ENCODE results near the gene BTBD10.
"Not testable (repeated sequence)": the region's sequence is repeated elsewhere in the genome, so short reads cannot be mapped to it uniquely, and the experiment has no call there.

BTBD10 gene

DNA sequence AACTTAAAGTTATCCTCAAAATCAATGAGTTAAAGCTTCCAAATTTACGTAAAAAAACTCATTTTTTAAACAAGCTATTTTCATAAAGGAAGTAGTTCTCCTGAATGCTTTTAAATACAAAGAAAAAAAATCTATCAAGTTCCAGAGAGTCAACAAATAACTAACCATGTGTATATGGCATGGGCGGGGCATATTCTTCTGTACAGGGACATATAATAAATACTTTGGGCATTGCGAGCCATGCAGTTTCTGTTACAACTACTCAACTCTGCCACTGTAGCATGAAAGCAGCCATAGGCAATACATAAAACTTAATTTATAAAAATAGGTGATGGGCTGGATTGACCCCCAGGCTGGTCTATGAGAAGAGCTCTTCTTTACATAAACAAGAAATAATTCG, 57.8 kb downstream of the BTBD10 start:
- H3K4me2 ChIP-seq (ENCODE audit: low read length) = no peak overlapping the region
- no peak overlapping the region for H3K4me3 ChIP-seq (ENCODE audit: low read length)
- no peak for TF ChIP-seq EZH2phosphoT487 (IDR thresholded peaks at IDR 0.05; ENCODE audit: low read depth)
- TF ChIP-seq, protein P1, sequence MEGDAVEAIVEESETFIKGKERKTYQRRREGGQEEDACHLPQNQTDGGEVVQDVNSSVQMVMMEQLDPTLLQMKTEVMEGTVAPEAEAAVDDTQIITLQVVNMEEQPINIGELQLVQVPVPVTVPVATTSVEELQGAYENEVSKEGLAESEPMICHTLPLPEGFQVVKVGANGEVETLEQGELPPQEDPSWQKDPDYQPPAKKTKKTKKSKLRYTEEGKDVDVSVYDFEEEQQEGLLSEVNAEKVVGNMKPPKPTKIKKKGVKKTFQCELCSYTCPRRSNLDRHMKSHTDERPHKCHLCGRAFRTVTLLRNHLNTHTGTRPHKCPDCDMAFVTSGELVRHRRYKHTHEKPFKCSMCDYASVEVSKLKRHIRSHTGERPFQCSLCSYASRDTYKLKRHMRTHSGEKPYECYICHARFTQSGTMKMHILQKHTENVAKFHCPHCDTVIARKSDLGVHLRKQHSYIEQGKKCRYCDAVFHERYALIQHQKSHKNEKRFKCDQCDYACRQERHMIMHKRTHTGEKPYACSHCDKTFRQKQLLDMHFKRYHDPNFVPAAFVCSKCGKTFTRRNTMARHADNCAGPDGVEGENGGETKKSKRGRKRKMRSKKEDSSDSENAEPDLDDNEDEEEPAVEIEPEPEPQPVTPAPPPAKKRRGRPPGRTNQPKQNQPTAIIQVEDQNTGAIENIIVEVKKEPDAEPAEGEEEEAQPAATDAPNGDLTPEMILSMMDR (IDR thresholded peaks at IDR 0.05; ENCODE audit: low read depth, low read length) = no peak
- H3K4me1 ChIP-seq (ENCODE audit: low read length) = no peaks in the 10 kb centered on the region
- H4K20me1 ChIP-seq (ENCODE audit: insufficient read depth, low read length) = no peaks in the 10 kb centered on the region
- no peak overlapping the region for H3K27ac ChIP-seq (ENCODE audit: low read length)
- H3K9me3 ChIP-seq (ENCODE audit: insufficient read depth, low read length) = no peaks in the 10 kb centered on the region
- no peak overlapping the region for H2AFZ ChIP-seq (ENCODE audit: low read depth, low read length)
- peaks cover 13% of the 10 kb centered on the region for H3K36me3 ChIP-seq (replicated peaks; ENCODE audit: low read depth, low read length)
- H3K79me2 ChIP-seq (ENCODE audit: low read length) = no peaks in the 10 kb centered on the region
- no peak overlapping the region for H3K9ac ChIP-seq (ENCODE audit: low read length)
- H3K27me3 ChIP-seq (ENCODE audit: low read depth, low read length) = no peaks in the 10 kb centered on the region

DNA sequence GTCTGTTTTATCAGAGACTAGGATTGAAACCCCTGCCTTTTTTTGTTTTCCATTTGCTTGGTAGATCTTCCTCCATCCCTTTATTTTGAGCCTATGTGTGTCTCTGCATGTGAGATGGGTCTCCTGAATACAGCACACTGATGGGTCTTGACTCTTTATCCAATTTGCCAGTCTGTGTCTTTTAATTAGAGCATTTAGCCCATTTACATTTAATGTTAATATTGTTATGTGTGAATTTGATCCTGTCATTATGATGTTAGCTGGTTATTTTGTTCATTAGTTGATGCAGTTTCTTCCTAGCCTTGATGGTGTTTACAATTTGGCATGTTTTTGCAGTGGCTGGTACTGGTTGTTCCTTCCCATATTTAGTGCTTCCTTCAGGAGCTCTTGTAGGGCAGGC, 64.7 kb downstream of the BTBD10 start:
- not testable (repeated sequence) for H3K4me1 ChIP-seq (ENCODE audit: low read length); H3K27ac ChIP-seq (ENCODE audit: low read length); H3K4me2 ChIP-seq (ENCODE audit: low read length); H3K36me3 ChIP-seq (replicated peaks; ENCODE audit: low read depth, low read length); H3K9me3 ChIP-seq (ENCODE audit: insufficient read depth, low read length); H3K27me3 ChIP-seq (ENCODE audit: low read depth, low read length); H4K20me1 ChIP-seq (ENCODE audit: insufficient read depth, low read length); H3K9ac ChIP-seq (ENCODE audit: low read length); H3K79me2 ChIP-seq (ENCODE audit: low read length); H3K4me3 ChIP-seq (ENCODE audit: low read length); H2AFZ ChIP-seq (ENCODE audit: low read depth, low read length)

DNA sequence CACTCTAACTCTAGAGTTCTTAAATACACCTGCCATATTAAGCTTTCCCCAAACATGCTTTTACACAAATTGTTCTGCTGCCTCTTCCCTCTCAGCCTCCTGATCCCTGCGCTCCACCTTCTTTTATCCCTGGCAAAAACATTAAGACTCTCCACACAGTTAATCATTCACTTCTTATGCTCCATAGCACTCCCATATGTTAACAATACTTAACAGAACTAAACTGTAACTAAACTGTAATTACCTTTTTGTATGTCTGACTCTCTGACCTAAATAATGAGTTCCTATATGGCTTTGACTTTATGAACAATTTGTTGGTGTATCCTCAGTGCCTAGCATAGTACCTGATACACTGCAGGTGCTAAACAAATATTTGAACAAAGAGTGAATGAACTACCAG, 71.8 kb downstream of the BTBD10 start:
- no peaks in the 10 kb centered on the region for H3K9me3 ChIP-seq (ENCODE audit: insufficient read depth, low read length)
- no peaks in the 10 kb centered on the region for H3K4me1 ChIP-seq (ENCODE audit: low read length)
- TF ChIP-seq, protein P1 (IDR thresholded peaks at IDR 0.05; ENCODE audit: low read depth, low read length) = no peak
- no peak for TF ChIP-seq EZH2phosphoT487 (IDR thresholded peaks at IDR 0.05; ENCODE audit: low read depth)
- H3K4me2 ChIP-seq (ENCODE audit: low read length) = no peak overlapping the region
- no peak overlapping the region for H2AFZ ChIP-seq (ENCODE audit: low read depth, low read length)
- H3K79me2 ChIP-seq (ENCODE audit: low read length) = no peaks in the 10 kb centered on the region
- H3K27me3 ChIP-seq (ENCODE audit: low read depth, low read length) = no peaks in the 10 kb centered on the region
- peaks cover 3% of the 10 kb centered on the region for H3K36me3 ChIP-seq (replicated peaks; ENCODE audit: low read depth, low read length)
- no peak overlapping the region for H3K9ac ChIP-seq (ENCODE audit: low read length)
- H3K4me3 ChIP-seq (ENCODE audit: low read length) = no peak overlapping the region
- H3K27ac ChIP-seq (ENCODE audit: low read length) = no peak overlapping the region
- H4K20me1 ChIP-seq (ENCODE audit: insufficient read depth, low read length) = no peaks in the 10 kb centered on the region

DNA sequence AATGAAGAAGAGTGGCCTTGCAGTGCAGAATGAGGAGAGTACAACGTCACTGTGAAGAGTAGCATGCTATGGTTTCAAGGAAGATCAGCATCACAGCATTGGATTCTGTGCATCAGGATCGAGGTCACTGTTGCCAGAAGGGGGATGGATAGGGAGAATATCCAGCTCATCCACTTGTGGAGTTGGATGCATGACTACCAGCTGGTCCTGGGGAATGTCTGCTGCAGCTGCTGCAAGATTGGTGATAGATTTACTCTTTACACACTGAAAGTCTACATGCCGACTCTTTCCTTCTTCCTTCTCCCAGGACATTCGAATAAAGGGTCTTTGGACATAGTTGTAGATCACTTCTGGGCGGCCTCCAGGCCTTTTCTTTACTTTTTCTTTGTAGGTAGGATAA, 74.3 kb downstream of the BTBD10 start:
- H3K79me2 ChIP-seq (ENCODE audit: low read length) = no peaks in the 10 kb centered on the region
- no peaks in the 10 kb centered on the region for H3K9me3 ChIP-seq (ENCODE audit: insufficient read depth, low read length)

More for the DNA sequence above, 74.3 kb downstream of the BTBD10 start:
- Histone ChIP-seq H3K27ac (ENCODE audit: low read length) (no peak overlapping the region), H3K36me3 (replicated peaks; ENCODE audit: low read depth, low read length) (peaks cover 7% of the 10 kb centered on the region), H3K27me3 (ENCODE audit: low read depth, low read length) (no peaks in the 10 kb centered on the region), H4K20me1 (ENCODE audit: insufficient read depth, low read length) (no peaks in the 10 kb centered on the region), H3K4me1 (ENCODE audit: low read length) (no peaks in the 10 kb centered on the region), H2AFZ (ENCODE audit: low read depth, low read length) (no peak overlapping the region), H3K4me2 (ENCODE audit: low read length) (no peak overlapping the region), H3K4me3 (ENCODE audit: low read length) (no peak overlapping the region), H3K9ac (ENCODE audit: low read length) (no peak overlapping the region)
- TF ChIP-seq, protein P1 (IDR thresholded peaks at IDR 0.05; ENCODE audit: low read depth, low read length) = no peak
- TF ChIP-seq EZH2phosphoT487 (IDR thresholded peaks at IDR 0.05; ENCODE audit: low read depth) = no peak

All from OCI-LY3 (cell line).